ENCODE measurements around the gene DUS2. TPM values are rescaled to one million over a fixed set of nuclear protein-coding genes. Genes with fewer than 3 reads are reported as not detected.
A peak's percentile ranks its signal among the peaks of the same experiment; 100 is the strongest.
"Not testable (repeated sequence)": the region's sequence is repeated elsewhere in the genome, so short reads cannot be mapped to it uniquely, and the experiment has no call there.

The DUS2 gene
- total RNA-seq, 1 experiment from 2014 or later: 33.6 TPM

DNA sequence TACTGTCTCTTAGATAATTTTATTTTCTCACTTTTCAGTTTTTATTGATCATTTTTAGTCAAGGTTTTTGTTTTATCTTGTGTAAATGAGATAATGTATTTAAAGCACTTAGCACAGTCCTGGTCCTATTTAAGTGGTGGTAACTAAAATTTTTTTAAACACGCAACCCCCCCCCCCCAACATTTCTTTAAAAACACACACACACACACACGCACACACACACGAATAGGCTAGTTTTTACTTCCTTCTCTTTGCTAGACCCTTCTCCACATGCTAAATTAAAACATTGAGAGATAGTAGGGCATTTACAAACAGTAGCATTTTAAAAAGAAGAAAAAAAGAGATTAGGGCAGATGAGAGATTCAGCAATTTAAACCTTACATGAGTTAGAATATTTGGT is 67.0 kb downstream of the DUS2 start:
- peaks cover 6% of the 10 kb centered on the region for H3K36me3 Mint-ChIP-seq (ENCODE audit: insufficient read depth, unreplicated experiment)
- H3K27me3 Mint-ChIP-seq (ENCODE audit: insufficient read depth, unreplicated experiment): peaks cover 3% of the 10 kb centered on the region
- no peak overlapping the region for H3K27ac Mint-ChIP-seq (ENCODE audit: unreplicated experiment)
- no peaks in the 10 kb centered on the region for H3K9me3 Mint-ChIP-seq (ENCODE audit: unreplicated experiment)
- no peaks in the 10 kb centered on the region for H3K9me3 ChIP-seq
- no peaks in the 10 kb centered on the region; the same call in 1 of the 2 replicates for H3K27me3 ChIP-seq (replicated peaks; ENCODE audit: control insufficient read depth, insufficient read depth, low read length)
- H3K4me1 ChIP-seq: peaks cover 24% of the 10 kb centered on the region
- intact Hi-C loops (cut with micrococcal nuclease; ENCODE audit: unreplicated experiment): no loop called here
- TF ChIP-seq, protein P1, sequence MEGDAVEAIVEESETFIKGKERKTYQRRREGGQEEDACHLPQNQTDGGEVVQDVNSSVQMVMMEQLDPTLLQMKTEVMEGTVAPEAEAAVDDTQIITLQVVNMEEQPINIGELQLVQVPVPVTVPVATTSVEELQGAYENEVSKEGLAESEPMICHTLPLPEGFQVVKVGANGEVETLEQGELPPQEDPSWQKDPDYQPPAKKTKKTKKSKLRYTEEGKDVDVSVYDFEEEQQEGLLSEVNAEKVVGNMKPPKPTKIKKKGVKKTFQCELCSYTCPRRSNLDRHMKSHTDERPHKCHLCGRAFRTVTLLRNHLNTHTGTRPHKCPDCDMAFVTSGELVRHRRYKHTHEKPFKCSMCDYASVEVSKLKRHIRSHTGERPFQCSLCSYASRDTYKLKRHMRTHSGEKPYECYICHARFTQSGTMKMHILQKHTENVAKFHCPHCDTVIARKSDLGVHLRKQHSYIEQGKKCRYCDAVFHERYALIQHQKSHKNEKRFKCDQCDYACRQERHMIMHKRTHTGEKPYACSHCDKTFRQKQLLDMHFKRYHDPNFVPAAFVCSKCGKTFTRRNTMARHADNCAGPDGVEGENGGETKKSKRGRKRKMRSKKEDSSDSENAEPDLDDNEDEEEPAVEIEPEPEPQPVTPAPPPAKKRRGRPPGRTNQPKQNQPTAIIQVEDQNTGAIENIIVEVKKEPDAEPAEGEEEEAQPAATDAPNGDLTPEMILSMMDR (IDR thresholded peaks at IDR 0.05; ENCODE audit: insufficient read depth in 1 of 2, low read depth in 1 of 2, low read length in 1 of 2, severe bottlenecking in 1 of 2, unreplicated experiment in 1 of 2): no peak
- ChIA-PET POLR2A (interaction anchor here (0.6 kb wide), 1 partner anchor 27 kb away, joined by 3 read pairs; no protein-coding TSS in a partner anchor), CTCF (no interaction called here)
- BruUV-seq (replicated peaks): no TSS peak
- peaks cover 47% of the 10 kb centered on the region for H3K4me1 Mint-ChIP-seq (ENCODE audit: low read depth, unreplicated experiment)
- no peak overlapping the region for H3K4me3 ChIP-seq (ENCODE audit: low read depth, low read length)
- peak overlapping the region; percentile 5 for H3K4me3 Mint-ChIP-seq (ENCODE audit: unreplicated experiment)
- H3K36me3 ChIP-seq (ENCODE audit: control insufficient read depth, insufficient read depth, low read length): no peaks in the 10 kb centered on the region
- no peak for DNase-seq

DNA sequence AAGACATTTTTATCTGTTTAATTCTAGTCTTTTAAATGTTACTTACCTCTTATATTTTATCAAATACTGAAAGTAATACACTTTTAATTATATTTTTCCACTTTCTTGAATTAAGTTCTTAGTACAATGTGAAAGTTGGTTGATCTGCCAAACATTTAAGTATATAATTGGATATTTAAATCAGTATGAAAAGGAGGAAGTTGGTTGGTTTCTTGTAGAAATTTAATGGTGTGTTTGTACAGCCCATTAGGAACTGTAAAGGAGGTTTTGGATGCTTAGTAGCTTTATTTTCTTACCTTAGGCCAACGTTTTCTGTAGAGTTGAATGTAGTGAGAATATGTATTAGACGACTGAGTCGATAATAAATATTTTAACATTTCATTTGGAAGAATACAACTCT is 67.4 kb downstream of the DUS2 start:
- POLR2A ChIA-PET: no interaction called here
- BruUV-seq (replicated peaks): no TSS peak

DNA sequence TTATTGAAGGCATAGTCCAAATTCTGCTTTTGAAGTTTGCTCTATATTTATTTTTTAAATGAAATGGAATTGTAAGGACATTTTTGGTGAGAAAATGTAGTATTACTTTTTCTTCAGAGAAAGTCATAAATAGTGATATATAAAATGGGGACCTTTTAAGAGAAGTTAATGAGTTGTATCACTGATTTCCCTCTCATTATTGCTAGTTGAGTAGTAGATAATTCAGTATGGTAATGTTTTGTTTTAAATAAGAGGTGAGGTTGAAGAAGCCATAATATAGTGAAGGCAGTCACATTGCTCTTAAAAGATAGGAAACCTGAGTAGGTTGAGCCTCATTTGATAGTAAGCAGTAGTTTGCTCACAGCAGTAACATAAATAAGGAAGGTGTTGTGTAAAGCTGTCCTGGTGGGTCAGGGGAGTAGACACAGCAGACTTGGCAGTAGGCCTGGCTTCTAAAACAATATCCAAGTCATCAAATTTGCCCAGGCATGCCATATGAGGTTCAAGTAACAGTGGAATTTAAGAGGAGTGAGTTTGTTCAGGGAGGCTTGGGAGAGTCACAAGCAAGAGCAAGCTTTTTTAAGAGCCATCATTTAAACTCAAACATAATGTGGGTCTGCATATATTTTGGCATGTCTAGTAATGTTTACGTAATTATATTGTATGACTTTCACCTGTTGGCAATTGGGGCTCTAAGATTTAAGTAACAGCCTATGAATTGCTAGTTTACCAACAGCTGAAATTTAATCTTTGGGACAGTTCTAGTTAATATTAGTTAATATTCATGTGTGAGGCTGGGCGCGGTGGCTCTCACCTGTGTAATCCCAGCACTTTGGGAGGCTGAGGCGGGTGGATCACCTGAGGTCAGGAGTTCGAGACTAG is 68.5 kb downstream of the DUS2 start:
- no peak for DNase-seq

More for the DNA sequence above, 67.4 kb downstream of the DUS2 start:
- Histone ChIP-seq H3K36me3 (ENCODE audit: control insufficient read depth, insufficient read depth, low read length) (no peaks in the 10 kb centered on the region), H3K4me1 (peaks cover 24% of the 10 kb centered on the region), H3K9me3 (no peaks in the 10 kb centered on the region), H3K27me3 (replicated peaks; ENCODE audit: control insufficient read depth, insufficient read depth, low read length) (no peaks in the 10 kb centered on the region; the same call in 1 of the 2 replicates), H3K4me3 (ENCODE audit: low read depth, low read length) (no peak overlapping the region)
- Mint-ChIP-seq H3K27ac (ENCODE audit: unreplicated experiment) (no peak overlapping the region), H3K9me3 (ENCODE audit: unreplicated experiment) (no peaks in the 10 kb centered on the region), H3K4me1 (ENCODE audit: low read depth, unreplicated experiment) (peaks cover 47% of the 10 kb centered on the region), H3K4me3 (ENCODE audit: unreplicated experiment) (peak overlapping the region; percentile 5), H3K36me3 (ENCODE audit: insufficient read depth, unreplicated experiment) (peaks cover 2% of the 10 kb centered on the region), H3K27me3 (ENCODE audit: insufficient read depth, unreplicated experiment) (peaks cover 3% of the 10 kb centered on the region)
- CTCF ChIA-PET: no interaction called here
- TF ChIP-seq, protein P1 (IDR thresholded peaks at IDR 0.05; ENCODE audit: insufficient read depth in 1 of 2, low read depth in 1 of 2, low read length in 1 of 2, severe bottlenecking in 1 of 2, unreplicated experiment in 1 of 2): no peak
- intact Hi-C loops (cut with micrococcal nuclease; ENCODE audit: unreplicated experiment): no loop called here
- no peak for DNase-seq

DNA sequence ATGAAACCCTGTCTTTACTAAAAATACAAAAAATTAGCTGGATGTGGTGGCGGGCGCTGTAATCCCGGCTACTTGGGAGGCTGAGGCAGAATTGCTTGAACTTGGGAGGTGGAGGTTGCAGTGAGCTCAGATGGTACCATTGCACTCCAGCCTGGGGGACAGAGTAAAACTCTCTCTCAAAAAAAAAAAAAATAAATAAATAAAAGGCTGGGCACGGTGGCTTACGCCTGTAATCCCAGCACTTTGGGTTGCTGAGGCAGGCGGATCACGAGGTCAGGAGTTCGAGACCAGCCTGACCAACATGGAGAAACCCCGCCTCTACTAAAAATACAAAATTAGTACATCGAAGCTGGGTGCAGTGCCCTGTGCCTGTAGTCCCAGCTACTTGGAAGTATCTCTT is 69.2 kb downstream of the DUS2 start:
- H3K27me3 ChIP-seq (replicated peaks; ENCODE audit: control insufficient read depth, insufficient read depth, low read length); H3K27me3 Mint-ChIP-seq (ENCODE audit: insufficient read depth, unreplicated experiment); H3K36me3 ChIP-seq (ENCODE audit: control insufficient read depth, insufficient read depth, low read length); DNase-seq; H3K36me3 Mint-ChIP-seq (ENCODE audit: insufficient read depth, unreplicated experiment); H3K4me3 ChIP-seq (ENCODE audit: low read depth, low read length); H3K4me3 Mint-ChIP-seq (ENCODE audit: unreplicated experiment); intact Hi-C loops (cut with micrococcal nuclease; ENCODE audit: unreplicated experiment); POLR2A ChIA-PET; BruUV-seq (replicated peaks); H3K9me3 ChIP-seq; H3K27ac Mint-ChIP-seq (ENCODE audit: unreplicated experiment); H3K9me3 Mint-ChIP-seq (ENCODE audit: unreplicated experiment): not testable (repeated sequence)
- CTCF ChIA-PET: interaction anchor here (0.6 to 2.0 kb wide), 3 partner anchors 37 to 165 kb away, joined by 3 to 7 read pairs (median 3); no protein-coding TSS in a partner anchor
- peaks cover 49% of the 10 kb centered on the region for H3K4me1 Mint-ChIP-seq (ENCODE audit: low read depth, unreplicated experiment)
- peaks cover 36% of the 10 kb centered on the region for H3K4me1 ChIP-seq

More for the DNA sequence above, 68.5 kb downstream of the DUS2 start:
- intact Hi-C loops (cut with micrococcal nuclease; ENCODE audit: unreplicated experiment): no loop called here
- Histone ChIP-seq H3K4me3 (ENCODE audit: low read depth, low read length) (no peak overlapping the region), H3K36me3 (ENCODE audit: control insufficient read depth, insufficient read depth, low read length) (no peaks in the 10 kb centered on the region), H3K9me3 (no peaks in the 10 kb centered on the region), H3K4me1 (peaks cover 29% of the 10 kb centered on the region), H3K27me3 (replicated peaks; ENCODE audit: control insufficient read depth, insufficient read depth, low read length) (no peaks in the 10 kb centered on the region; the same call in 1 of the 2 replicates)
- no TSS peak for BruUV-seq (replicated peaks)
- Mint-ChIP-seq H3K27ac (ENCODE audit: unreplicated experiment) (no peak overlapping the region), H3K9me3 (ENCODE audit: unreplicated experiment) (no peaks in the 10 kb centered on the region), H3K27me3 (ENCODE audit: insufficient read depth, unreplicated experiment) (peaks cover 3% of the 10 kb centered on the region), H3K4me1 (ENCODE audit: low read depth, unreplicated experiment) (peaks cover 48% of the 10 kb centered on the region), H3K4me3 (ENCODE audit: unreplicated experiment) (no peak overlapping the region), H3K36me3 (ENCODE audit: insufficient read depth, unreplicated experiment) (no peaks in the 10 kb centered on the region)
- CTCF ChIA-PET: interaction anchor here (0.6 kb wide), 2 partner anchors 74 to 166 kb away, joined by 3 read pairs; no protein-coding TSS in a partner anchor
- POLR2A ChIA-PET: no interaction called here
- TF ChIP-seq, protein P1 (IDR thresholded peaks at IDR 0.05; ENCODE audit: insufficient read depth in 1 of 2, low read depth in 1 of 2, low read length in 1 of 2, severe bottlenecking in 1 of 2, unreplicated experiment in 1 of 2): no peak

Measured in Caco-2 (cell line).